ENCODE results near the gene BAHCC1.

The BAHCC1 gene

GRCh38 chr17:81395600-81396277, 482 bp downstream of the BAHCC1 start (continued):
- TF ChIP-seq ZNF514 (tag by site-specific recombination; IDR thresholded peaks at IDR 0.05) (no peak), KLF10 (tag by site-specific recombination; IDR thresholded peaks at IDR 0.05) (no peak), BCL11A (tag by site-specific recombination; IDR thresholded peaks at IDR 0.05; ENCODE audit: low read depth) (peak; percentile 53), BCL11B (tag by site-specific recombination; IDR thresholded peaks at IDR 0.05; ENCODE audit: low read depth) (peak; percentile 90), KLF17 (tag by site-specific recombination; IDR thresholded peaks at IDR 0.05) (no peak), ZNF350 (tag by site-specific recombination; IDR thresholded peaks at IDR 0.05) (no peak), ZFP3 (tag by site-specific recombination; IDR thresholded peaks at IDR 0.05; ENCODE audit: low read depth) (no peak), ZNF629 (tag by site-specific recombination; IDR thresholded peaks at IDR 0.05) (no peak), ZNF837 (tag by site-specific recombination; IDR thresholded peaks at IDR 0.05) (0 out of 2 replicates have a peak, but pooled peaks have one; percentile 22), ZNF2 (tag by site-specific recombination; IDR thresholded peaks at IDR 0.05) (0 out of 2 replicates have a peak, but pooled peaks have one; percentile 18), GLIS1 (tag by site-specific recombination; IDR thresholded peaks at IDR 0.05) (no peak), ZNF548 (tag by site-specific recombination; IDR thresholded peaks at IDR 0.05) (no peak), ZNF292 (tag by site-specific recombination; IDR thresholded peaks at IDR 0.05; ENCODE audit: borderline replicate concordance, low read depth) (no peak), PRDM4 (tag by site-specific recombination; IDR thresholded peaks at IDR 0.05) (no peak), ZNF423 (tag by site-specific recombination; IDR thresholded peaks at IDR 0.05) (no peak), CTCF (tag by site-specific recombination; IDR thresholded peaks at IDR 0.05) (peak; percentile 15; the same call in 1 of the 2 replicates), ZNF24 (tag by site-specific recombination; IDR thresholded peaks at IDR 0.05) (no peak), ZNF133 (tag by site-specific recombination; IDR thresholded peaks at IDR 0.05) (no peak), ZNF621 (tag by site-specific recombination; IDR thresholded peaks at IDR 0.05) (no peak)
- TF ChIP-seq, protein P1, sequence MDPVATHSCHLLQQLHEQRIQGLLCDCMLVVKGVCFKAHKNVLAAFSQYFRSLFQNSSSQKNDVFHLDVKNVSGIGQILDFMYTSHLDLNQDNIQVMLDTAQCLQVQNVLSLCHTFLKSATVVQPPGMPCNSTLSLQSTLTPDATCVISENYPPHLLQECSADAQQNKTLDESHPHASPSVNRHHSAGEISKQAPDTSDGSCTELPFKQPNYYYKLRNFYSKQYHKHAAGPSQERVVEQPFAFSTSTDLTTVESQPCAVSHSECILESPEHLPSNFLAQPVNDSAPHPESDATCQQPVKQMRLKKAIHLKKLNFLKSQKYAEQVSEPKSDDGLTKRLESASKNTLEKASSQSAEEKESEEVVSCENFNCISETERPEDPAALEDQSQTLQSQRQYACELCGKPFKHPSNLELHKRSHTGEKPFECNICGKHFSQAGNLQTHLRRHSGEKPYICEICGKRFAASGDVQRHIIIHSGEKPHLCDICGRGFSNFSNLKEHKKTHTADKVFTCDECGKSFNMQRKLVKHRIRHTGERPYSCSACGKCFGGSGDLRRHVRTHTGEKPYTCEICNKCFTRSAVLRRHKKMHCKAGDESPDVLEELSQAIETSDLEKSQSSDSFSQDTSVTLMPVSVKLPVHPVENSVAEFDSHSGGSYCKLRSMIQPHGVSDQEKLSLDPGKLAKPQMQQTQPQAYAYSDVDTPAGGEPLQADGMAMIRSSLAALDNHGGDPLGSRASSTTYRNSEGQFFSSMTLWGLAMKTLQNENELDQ (tag by site-specific recombination; IDR thresholded peaks at IDR 0.05; ENCODE audit: low read depth): no peak
- TF ChIP-seq, protein P2, sequence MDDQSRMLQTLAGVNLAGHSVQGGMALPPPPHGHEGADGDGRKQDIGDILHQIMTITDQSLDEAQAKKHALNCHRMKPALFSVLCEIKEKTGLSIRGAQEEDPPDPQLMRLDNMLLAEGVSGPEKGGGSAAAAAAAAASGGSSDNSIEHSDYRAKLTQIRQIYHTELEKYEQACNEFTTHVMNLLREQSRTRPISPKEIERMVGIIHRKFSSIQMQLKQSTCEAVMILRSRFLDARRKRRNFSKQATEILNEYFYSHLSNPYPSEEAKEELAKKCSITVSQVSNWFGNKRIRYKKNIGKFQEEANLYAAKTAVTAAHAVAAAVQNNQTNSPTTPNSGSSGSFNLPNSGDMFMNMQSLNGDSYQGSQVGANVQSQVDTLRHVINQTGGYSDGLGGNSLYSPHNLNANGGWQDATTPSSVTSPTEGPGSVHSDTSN (CRISPR knock-in tag; IDR thresholded peaks at IDR 0.05): 0 out of 2 replicates have a peak, but pooled peaks have one; percentile 45
- TF ChIP-seq, protein P3, sequence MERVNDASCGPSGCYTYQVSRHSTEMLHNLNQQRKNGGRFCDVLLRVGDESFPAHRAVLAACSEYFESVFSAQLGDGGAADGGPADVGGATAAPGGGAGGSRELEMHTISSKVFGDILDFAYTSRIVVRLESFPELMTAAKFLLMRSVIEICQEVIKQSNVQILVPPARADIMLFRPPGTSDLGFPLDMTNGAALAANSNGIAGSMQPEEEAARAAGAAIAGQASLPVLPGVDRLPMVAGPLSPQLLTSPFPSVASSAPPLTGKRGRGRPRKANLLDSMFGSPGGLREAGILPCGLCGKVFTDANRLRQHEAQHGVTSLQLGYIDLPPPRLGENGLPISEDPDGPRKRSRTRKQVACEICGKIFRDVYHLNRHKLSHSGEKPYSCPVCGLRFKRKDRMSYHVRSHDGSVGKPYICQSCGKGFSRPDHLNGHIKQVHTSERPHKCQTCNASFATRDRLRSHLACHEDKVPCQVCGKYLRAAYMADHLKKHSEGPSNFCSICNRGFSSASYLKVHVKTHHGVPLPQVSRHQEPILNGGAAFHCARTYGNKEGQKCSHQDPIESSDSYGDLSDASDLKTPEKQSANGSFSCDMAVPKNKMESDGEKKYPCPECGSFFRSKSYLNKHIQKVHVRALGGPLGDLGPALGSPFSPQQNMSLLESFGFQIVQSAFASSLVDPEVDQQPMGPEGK (tag by site-specific recombination; IDR thresholded peaks at IDR 0.05): peak; percentile 29
- TF ChIP-seq, protein P4, sequence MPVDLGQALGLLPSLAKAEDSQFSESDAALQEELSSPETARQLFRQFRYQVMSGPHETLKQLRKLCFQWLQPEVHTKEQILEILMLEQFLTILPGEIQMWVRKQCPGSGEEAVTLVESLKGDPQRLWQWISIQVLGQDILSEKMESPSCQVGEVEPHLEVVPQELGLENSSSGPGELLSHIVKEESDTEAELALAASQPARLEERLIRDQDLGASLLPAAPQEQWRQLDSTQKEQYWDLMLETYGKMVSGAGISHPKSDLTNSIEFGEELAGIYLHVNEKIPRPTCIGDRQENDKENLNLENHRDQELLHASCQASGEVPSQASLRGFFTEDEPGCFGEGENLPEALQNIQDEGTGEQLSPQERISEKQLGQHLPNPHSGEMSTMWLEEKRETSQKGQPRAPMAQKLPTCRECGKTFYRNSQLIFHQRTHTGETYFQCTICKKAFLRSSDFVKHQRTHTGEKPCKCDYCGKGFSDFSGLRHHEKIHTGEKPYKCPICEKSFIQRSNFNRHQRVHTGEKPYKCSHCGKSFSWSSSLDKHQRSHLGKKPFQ (tag by site-specific recombination; IDR thresholded peaks at IDR 0.05): no peak
- TF ChIP-seq, protein P5, sequence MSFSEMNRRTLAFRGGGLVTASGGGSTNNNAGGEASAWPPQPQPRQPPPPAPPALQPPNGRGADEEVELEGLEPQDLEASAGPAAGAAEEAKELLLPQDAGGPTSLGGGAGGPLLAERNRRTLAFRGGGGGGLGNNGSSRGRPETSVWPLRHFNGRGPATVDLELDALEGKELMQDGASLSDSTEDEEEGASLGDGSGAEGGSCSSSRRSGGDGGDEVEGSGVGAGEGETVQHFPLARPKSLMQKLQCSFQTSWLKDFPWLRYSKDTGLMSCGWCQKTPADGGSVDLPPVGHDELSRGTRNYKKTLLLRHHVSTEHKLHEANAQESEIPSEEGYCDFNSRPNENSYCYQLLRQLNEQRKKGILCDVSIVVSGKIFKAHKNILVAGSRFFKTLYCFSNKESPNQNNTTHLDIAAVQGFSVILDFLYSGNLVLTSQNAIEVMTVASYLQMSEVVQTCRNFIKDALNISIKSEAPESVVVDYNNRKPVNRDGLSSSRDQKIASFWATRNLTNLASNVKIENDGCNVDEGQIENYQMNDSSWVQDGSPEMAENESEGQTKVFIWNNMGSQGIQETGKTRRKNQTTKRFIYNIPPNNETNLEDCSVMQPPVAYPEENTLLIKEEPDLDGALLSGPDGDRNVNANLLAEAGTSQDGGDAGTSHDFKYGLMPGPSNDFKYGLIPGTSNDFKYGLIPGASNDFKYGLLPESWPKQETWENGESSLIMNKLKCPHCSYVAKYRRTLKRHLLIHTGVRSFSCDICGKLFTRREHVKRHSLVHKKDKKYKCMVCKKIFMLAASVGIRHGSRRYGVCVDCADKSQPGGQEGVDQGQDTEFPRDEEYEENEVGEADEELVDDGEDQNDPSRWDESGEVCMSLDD (tag by site-specific recombination; IDR thresholded peaks at IDR 0.05): peak; percentile 80; the same call in 1 of the 2 replicates

Measured in HEK293 (cell line).